ENCODE data around the gene LRRIQ4.

Gene LRRIQ4

DNA sequence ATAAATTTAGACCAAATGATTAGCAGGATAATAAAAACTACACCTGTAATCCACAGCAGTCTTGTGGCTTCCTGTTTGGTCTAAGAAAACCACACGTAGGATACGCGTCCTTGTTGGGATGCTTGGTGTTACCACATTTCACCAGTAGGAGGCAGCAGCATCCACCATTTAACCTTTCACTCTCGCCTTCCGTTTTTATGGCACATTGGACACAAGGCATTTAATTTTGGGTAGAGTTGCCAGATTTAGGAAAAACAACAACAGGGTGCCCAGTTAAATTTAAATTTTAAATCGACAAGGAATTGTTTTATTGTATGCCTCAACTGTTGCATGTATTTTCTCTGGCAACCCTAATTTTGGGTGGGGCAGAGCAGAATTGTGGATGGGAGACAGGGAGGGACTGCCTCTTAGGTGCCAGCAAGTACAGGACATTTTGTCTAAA, 50.8 kb downstream of the LRRIQ4 start:
- DNase-seq: peak; percentile 63 to 80

DNA sequence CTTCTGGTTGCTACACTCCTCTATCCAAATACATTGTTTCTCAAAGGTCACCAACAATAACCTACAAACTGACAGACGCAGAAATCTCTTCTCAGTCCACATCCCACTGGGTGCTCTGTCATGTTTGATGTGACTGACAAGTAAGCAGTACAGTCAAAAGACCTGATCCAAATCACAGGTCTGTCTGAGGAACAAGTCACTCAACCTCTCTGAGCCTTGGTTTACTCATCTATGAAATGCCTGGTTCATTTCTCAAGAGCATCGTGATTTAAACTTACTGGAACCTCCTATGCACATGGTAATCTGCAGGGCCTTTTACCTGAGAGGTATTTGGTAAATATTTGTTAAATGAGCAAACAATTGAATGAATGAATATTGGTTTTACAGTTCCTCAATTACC, 51.6 kb downstream of the LRRIQ4 start:
- no peak for DNase-seq

DNA sequence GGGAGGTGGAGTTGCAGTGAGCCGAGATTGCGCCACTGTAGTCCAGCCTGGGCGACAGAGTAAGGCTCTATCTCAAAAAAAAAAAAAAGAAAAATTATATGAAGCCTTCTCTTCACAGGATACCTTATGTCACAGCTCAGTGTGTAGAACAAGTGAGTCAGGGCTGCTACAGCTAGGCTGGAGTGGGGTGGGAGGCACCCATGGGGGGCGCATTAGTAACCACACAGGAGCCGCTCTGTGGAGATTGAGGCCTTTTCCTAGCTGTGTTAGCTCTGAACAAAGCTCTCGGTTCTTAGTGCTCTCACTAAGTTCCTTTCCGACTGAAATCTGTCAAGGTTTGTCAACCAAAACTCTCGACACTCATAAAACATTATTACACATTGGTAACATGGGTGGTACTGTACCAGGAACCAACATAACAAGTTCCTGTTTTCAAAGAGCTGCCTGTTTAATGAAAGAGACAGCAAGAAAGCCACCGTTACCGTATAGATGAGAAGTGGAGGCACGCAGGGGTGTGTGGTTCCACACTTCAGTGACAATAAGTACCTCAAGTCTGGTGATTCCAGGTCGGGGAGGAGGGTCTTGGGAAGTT, 52.6 kb downstream of the LRRIQ4 start:
- no peak for DNase-seq

DNA sequence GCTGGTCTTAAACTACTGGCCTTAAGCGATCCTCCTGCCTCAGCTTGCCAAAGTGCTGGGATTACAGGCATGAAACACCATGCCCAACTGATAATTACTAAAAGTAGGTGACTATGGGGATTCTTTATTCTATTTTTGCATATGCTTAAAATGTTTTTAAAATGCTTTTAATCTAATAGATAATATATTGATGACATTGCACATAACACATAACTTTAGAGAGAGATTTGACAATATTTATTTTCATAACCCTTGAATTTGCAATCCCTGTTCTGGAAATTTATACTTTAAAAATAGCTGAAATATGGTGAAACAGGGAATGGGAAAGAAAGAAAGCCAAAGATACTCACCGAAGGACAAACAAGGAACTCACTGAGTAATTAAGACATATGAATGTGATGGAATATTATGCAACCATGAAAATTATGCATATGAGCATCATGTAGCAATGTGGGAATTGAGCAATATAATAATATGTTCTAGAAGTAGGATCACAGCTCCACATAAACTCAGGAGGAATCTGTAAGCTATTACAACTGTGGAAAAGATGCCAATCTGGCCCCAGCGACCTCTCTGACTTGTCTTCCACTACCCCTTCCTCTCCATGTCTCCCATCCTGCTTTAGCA, 55.0 kb downstream of the LRRIQ4 start:
- DNase-seq: no peak

DNA sequence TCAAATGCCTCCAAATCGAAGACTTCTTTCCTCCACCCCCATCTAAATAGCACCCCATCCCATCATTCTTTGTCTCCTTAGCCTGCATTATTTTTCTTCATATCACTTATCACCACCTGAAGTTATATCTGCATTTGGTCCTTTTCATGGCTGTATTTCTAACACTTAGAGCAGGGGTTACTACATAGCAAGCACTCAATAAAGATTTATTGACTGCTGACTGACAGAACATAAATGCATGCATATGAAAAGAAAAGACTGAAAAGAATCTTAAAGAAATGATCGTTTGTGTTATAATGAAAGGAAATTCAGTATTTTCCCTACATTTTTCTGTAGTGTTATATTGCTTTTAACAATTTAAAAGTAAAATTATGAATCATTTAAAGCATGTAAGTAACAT, 55.7 kb downstream of the LRRIQ4 start:
- no peak for DNase-seq

DNA sequence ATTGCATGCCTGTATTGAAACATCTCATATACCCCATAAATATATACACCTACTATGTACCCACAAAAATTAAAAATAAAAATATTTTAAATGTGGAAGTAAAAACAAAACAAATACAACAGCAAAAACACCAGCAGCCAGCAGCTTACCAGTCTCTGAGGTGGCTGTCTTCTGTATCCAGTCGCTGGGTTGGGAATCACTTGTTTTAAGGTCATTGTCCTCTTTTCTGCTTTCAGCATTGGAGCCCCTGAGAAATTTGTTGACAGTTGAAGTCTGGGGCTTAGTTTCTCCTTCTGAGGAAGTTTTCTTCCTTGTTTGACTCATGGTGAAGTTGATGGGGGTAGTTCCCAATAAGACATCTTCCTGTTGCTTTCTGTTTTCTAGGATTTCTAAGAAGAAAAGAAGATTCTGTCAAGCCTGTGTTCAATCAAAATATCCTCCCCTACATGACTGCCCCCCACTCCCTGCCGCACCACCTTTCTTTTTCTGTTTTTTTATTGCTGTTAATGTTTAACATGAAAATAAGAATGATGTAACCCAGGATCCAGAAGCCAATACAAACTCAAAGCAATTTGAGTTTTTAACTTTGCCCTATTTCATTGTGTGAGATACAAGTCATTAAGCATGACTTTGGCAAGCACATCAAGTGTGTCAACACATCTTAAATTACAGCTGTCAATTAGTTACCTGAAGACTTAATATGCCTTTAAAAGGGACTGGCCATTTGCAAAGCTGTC, 57.0 kb downstream of the LRRIQ4 start, which contains the start of gene LRRC31:
TSS of gene LRRC31 (minus strand) at position 452 of the 737 bp plus-strand sequence. CDS start at position 324, 128 bp downstream.
- DNase-seq: no peak

DNA sequence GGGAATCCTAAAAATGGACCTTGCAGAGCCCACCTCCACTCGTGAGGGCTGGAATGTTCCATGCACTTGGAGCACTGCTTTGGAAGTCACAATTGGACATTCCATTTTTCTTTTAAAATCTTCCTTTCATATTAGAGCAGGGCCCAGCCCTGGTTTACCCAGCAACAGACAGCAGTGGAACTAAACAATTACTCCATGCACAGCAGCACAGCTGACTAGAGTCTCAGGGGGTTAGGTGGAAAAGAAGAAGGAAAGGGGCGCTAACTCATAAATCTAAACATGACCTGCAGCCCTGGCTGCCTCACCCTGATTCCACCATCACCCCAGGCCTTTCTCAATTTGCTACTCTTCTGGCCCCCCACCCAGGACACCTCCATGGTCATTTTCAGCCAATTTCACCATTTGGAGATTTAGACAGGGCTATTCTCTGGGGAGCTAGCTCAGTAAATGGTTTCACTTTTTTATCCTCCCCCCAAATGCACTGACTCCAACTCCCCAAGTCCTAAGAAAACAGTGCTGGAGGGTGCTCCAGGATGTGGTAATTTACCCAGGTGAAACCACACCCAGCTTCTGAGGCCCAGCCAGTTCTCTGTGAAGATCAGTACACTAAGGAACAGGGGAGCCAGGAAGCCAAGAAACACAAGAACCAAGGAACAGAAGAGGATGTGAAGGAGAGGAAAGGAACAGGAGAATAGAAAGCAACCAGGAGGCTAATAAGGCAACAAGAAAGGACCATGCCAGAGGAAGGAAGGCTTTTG, 58.6 kb downstream of the LRRIQ4 start:
- DNase-seq: no peak

DNA sequence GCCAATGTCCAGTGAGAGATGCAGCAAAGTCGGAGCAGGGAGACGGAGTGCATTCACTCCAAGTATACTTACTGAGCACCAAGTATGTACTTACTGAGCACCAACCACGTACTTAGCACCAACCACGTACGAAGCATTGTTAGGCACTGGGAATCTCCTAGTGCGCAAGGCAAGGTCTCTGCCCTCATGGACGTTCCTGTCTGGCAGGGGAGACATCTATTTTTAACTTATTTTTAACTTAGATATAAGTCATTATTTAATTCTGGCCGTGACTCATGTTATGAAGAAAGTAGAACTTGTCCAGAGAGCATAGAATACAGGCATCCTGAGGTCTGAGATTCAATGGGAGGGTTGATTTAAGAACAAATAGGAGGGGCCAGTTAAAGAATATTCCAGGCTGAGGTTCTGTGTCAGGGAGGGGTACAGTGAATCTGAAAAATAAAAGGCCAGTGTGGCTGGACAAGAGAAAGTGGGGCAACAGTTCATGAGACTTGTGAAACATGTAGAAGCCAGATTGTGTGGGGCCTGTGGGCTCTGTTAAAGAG, 66.4 kb downstream of the LRRIQ4 start:
- no peak for DNase-seq

DNA sequence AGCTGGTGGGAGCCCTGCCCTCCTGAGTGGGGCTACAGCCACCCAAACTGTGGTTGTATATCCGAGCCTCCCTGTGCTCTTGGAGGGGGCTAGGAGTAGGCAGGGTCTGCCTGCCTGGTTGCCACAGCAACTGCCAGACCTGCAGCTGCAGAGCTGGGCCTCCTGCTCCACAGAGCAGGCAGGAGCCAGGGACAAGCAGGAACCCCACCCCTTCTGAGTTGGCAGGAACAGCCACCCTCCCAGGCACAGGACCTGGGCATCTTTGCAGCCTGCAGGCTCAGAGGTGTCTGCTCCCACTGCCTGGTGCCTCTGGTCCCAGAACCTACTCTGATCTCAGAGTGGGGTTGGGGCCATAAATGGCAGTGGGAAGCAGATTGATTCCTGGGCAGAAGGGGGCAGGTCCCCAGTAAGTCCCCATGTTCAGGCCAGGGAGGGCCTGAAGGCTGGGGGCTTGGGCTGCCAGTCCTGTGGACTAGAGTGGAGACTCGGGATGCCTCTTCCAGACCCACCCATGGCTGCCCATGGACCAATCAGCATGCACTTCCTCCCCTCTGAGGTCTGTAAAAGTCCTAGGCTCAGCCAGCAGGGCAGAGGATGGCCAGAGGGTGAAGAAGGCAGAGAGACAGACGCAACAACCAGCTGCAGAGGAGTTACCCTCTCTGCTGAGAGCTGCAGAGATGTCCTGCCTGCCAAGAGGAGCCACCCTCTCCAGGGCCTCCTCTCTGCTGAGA, 67.3 kb downstream of the LRRIQ4 start:
- no peak for DNase-seq

DNA sequence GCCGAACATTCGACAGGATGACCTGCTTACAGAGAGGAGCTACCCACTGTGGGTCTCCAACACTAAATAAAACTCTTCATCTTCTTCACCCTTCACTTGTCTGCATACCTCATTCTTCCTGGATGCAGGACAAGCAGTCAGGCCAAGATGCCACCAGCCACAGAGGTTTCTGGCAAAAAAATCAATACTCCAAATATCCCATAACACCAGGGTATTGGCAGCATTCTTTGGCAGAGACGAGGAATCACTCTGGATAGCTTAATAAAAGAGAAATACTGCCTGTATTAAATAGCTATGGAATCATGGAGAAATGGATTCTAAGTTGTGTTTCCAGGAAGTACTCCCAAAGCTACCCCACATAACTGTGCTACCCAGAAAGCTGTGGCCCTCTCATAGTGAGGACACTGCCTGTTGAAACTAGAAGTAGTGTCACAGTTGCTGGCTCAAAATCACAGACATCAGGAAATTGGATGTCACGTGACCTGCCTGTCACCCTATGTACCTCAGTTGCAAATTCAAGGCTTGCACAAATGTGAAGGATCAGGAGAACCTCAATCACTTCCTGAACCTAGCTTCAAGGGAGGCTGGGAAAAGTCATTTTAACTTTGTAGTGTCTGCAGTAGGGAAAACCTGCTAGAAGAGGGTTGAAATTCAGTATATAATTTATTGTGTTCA, 68.0 kb downstream of the LRRIQ4 start:
- DNase-seq: no peak

DNA sequence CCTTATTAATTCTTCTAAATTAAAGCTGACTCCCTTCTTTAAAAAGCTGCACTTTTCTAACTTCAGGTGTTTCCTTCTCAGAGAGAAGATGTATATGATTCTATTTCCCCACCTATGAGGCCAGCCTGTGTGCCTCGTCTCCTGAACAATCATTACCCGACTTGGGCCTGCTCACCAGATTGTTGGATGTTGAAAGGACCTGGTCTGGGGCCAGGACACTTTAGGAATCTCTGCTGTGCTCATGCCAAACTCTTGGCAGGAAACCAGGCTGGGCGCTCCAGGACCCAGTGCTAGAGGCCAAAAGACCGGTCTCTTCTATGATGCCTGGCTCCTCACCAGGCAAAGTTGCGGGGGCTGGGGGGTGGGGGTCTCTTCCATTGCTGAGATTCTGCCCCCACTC, 74.0 kb downstream of the LRRIQ4 start:
- DNase-seq: peak; percentile 73 to 90

All from NCI-H446 (cell line).